OCI-M1 (cell line): ENCODE data around the gene SLC25A21.
A peak's percentile ranks its signal among the peaks of the same experiment; 100 is the strongest.
"Not testable (repeated sequence)": the region's sequence is repeated elsewhere in the genome, so short reads cannot be mapped to it uniquely, and the experiment has no call there.

ENCODE experiments used
- DNase-seq: peaks from one replicate; lab custom pipeline; 2025; lab: John Stamatoyannopoulos, UW

Gene SLC25A21

DNA sequence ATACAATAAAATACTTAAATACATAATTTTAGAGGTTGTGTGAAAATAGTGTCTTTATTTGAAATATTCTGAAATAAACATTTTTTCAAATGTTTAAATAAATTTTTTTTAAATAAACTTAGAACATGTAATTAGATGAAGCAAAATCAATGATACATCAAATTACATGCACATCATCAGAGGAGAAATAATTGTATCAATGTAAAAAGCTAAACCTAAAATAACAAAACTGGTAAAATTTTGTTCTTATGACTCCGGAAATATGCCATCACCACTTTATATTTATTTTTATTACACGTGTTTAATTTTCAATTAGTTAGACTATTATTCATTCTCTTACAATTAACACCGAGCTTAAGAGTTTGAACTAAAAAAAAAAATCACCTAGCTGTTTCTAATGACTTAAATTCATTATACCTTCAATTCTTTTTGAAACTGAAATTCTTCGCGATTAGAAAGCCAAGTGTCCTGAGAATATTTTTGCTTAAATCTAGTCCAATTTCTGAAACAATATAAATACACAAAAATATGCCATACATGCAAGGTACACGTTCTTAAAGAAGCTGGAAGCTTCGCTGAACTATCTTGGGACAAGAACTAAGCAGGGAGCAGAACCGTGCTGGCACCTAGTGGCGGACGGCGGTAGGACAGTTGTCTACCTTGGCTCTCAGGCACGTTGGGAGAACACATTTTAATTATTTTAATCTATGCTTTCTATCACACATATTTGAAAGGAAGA is 230.5 kb downstream of the SLC25A21 start:
- peak; percentile 76 for DNase-seq

DNA sequence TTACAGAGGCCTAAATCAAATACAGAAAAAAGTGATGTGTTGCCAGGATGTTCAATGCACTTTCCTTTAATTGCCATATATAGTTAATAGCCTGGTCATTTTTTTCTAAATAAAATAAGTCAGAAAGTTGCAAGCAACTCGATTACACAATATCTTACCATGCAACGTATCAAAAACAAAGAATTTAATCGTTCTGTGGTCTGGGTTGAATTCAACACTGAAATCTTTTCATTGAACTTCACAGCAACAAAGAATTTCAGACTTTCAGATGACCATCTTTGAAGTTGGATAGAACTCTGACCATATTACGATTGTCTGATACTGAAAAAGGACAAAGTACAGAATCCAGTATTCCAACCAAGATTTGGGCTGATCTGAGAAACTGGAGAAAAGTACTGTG is 231.9 kb downstream of the SLC25A21 start:
- no peak for DNase-seq

DNA sequence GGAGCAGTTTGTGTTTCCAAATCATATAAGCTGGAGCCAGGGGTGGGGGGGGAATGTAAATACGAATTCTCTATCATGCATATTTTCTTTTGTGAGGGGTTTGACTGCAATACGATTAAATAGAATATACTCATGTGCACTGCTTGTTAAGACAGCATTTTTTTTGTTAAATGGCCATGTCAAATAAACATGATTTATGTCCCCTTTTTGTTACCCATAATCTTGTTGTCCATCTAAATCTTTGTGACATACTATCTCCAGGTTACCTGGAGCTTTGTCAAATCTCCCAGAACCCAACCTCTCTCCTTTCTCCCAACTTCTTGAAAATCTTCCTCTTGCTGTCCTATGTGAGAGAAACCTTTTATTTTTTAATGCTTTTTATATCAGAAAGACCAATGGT is 233.1 kb downstream of the SLC25A21 start:
- no peak for DNase-seq

DNA sequence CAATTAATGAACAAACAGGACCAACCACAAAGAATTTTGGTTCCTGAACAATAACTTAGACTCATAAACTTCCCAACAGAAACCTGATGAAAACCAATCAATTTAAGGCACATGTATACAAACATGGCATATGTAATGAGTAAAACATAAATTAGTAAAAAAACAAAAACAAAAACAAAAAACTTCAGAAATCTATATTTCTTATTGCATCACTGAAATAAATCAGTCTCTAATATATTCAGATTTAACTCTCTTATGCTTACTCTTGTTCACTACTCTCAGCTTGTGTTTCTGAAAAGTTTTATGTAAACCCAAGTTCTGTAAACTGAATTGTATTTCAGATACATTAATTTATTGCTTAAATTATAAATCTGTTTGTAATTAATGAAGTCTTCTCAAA is 233.7 kb downstream of the SLC25A21 start:
- DNase-seq: no peak

DNA sequence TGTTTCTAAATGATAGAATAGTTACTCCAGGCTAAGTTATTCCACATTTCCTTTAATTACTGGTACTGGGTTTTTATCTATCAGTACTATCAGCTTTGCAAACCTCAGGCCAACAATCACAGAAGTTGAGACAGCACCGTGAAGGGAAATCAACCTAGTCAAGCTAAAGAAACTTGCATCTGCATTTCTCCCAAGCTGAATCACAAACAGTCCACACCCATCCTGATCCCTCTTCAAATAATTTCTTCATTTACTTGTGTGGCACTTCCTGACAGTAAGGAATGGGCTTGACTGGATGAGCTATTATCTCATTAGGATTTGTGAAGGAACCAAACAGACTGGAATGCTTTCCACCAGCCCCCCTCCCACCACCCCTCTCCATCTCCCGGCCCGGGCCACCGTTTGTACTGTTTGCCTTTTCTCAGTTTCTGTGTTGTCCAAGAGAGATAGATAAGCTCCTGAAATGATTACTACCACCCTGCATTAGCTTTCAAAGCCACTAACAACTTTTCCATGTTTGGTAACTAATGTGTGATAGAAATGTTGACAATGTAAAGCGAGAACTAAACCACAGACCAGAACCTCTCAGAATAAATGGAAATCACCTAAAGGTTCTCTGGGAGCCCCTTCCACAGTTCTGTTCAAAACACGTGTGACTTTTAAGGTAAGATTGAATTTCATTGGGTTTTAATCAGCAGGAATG is 236.3 kb downstream of the SLC25A21 start:
- no peak for DNase-seq

DNA sequence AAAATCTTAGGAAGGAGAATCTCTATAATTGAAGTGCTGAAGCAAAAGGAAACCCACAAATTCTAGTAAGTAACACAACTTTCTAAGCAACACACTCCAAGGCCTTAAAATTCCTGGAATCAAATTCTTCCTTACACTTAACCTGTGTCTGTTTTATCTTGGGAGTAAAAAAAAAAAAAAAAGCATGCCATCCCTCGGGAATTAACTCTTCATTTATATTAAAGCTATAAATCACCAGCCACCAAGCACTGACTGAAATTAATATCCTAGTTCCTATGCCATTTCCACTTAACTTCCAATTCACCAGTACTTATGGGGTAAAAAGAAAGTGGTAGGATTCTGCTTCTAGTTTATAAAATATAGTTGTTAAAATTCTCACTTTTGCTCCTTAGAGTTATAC is 238.1 kb downstream of the SLC25A21 start:
- no peak for DNase-seq

DNA sequence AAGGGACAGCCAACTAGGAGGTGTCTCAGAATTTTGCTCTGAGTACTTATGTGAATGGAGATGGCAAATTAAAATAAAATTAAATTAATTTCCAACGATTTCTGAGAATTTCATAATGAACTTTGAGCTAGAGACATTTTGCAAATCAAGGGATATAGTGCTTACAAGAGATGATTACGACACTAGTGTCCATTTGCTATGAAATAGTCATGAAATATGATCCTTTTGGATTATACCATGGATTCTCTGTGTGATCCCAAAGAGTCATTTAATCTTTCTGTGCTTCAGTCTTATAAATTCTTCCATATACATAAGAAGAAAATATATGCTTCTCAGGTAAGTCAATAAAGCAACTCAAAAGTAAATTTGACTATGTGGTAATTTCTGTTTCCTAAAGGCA is 240.6 kb downstream of the SLC25A21 start:
- DNase-seq: no peak

DNA sequence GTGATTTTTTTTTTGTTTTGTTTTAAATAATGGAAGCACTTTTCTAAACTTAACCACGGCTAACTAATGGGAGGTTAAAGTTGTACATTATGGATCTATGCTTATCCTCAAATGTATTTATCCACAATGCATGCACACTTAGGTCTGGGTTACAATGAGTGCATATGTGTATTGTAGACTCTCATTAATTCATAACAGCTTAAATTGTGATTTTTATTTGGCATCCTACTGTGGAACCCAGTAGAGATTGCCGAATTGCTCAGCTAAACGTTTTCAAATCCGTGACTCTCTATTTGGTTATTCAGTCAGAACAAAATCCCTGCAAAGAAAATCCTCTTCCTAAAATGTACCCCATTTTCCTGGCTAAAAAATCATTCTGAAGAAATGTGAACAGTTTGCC is 244.0 kb downstream of the SLC25A21 start:
- DNase-seq: no peak

DNA sequence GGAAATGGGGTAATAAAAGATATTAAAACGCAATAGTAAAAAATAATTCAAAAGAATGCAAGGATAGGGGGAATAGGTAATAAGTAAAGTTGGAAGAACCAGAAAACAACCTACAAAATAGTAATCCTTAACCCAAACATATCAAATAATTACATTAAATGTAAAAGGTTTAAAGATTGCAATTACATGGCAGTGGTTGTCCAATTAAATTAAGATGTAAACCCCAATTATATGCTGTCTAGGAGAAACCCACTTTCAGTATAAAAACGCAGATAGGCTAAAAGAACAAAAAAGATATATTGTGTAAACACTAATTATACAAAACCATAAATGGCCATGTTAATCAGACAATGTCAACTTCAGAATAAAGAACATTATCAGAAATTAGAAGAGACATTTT is 247.3 kb downstream of the SLC25A21 start:
- no peak for DNase-seq

DNA sequence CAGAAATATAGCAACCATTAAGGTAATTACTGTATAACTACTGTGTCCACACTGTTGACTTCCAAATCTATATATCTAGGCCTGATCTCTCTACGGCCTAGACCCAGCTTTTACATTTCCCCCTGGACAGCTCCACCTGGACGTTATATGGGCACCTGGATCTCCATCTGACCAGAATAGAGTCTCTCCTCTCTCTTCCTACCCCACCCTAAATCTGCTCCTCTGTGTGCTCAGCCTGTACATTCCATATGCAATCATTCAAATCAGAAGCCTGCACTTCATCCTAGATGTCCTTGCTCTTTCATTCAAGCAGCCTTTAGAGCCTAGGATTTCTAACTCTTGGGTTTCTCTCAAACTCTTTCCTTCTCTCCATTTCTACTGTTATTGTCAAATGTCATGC is 255.7 kb downstream of the SLC25A21 start:
- DNase-seq: no peak

DNA sequence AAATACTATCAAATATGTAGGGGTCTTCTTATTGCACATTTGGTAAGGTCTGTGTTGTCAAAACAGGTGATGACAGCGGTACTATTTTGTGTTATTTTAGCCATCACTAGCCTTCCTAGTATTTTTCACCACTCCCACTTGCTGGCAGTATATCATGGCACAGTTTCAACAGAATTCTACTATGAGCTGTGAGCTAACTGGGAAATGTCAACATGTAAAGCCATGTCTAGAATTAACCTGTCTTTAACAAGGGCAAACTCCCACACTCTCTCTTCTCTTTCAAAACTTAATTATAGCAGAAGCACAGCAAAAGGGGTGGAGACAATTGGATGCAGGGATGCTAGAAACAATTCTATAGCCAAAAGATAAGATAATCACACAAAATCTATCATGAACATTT is 257.3 kb downstream of the SLC25A21 start:
- no peak for DNase-seq

DNA sequence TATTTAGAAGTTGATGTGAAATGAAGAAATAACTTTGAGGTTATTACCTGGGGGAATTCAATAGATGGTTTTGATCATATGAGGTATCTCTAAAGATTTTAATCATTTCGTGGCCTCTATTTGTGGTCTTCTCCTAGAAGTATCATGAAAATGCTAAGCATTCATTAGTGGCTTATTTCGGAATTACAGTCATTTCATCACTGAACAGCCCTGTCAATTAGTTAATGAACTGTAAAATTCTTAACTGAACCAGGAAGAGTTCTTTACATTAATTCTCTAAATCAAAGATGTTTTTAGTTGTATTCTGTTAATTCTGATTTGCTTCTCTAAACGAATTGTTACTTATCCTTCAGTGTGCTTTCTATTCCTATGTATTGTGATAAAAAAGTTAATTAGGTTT is 261.8 kb downstream of the SLC25A21 start:
- no peak for DNase-seq

DNA sequence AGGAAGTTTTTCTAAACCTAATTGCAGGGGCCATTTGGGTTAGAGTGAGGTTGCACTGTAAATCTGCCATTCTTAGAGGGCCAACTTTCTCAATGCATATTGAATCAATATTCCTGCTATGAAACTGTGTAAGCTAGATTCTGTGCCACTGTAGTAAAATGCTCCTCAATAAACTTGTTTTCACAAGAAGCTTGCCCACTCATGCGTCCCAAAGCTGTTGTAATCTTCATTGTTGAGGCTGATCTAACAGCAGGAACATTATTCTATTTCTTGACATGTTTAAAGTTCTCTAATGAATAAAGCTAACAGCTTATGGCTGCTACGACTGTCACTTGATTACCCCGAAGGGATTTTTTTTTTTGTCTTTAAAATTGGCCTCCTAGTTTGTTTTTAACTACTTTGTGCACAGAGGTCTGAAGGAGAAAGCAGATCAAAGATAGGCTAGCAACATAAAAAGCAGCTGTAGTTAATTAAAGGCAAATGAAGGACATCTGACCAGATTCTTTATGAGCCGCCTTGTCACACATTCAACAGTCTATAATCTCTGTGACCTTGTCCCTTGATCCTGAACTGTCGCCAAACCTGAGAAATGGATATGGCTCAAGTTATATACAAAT is 267.0 kb downstream of the SLC25A21 start:
- no peak for DNase-seq

DNA sequence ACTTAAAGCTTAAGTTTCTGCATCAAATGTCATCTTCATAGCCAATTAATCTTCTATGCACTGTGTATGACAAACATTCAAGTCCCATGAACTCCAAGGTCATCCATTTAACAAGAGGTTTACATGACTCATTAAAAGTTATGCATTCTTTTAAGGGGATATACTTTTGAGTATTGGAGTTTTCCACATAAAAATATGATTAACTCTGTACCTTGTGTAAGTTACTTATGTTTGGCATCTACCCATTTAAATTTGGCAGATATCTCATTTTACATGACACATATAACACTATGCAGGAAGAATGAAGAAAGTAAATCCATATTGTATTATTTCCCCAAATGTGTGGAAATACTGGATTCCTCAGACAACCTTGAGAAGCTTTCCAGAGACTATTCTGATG is 270.5 kb downstream of the SLC25A21 start:
- no peak for DNase-seq

DNA sequence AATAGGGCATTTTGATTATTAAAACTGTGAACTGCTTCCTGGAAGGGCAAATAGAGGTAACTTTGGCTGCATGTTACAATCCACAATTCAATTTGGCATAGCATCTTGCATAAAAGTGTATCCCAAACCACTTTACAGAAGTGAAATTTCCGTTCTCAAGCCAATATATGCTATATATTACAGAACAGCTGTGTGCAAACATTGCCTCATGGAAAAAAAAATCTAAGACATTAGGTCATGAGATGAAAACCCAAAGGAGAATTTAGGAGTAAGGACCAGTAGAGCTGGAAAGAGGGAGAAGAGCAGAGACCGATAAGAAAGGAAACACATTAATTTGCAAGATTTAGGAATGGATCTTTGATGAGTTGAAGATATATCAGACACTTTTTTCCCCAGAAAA is 271.6 kb downstream of the SLC25A21 start:
- no peak for DNase-seq

DNA sequence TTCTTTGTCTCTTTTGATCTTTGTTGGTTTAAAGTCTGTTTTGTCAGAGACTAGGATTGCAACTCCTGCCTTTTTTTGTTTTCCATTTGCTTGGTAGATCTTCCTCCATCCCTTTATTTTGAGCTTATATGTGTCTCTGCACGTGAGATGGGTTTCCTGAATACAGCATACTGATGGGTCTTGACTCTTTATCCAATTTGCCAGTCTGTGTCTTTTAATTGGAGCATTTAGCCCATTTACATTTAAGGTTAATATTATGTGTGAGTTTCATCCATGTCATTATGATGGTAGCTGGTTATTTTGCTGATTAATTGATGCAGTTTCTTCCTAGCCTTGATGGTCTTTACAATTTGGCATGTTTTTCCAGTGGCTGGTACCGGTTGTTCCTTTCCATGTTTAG is 276.1 kb downstream of the SLC25A21 start:
- not testable (repeated sequence) for DNase-seq

DNA sequence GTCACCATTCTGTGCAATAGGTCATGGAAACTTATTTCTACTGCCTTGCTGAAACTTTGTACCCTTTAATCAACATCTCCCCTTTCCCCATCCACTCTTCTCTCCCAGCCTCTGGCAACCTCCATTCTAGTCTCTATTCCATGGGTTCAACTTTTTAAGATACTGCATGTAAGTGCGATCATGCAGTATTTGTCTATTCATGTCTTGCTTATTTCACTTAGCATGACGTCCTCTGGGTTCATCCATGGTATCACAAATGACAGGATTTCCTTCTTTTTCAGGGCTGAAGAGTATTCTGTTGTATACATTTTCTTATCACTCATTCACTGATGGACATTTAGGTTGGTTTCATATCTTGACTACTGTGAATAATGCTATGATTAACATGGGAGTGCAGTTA is 288.4 kb downstream of the SLC25A21 start:
- DNase-seq: no peak

DNA sequence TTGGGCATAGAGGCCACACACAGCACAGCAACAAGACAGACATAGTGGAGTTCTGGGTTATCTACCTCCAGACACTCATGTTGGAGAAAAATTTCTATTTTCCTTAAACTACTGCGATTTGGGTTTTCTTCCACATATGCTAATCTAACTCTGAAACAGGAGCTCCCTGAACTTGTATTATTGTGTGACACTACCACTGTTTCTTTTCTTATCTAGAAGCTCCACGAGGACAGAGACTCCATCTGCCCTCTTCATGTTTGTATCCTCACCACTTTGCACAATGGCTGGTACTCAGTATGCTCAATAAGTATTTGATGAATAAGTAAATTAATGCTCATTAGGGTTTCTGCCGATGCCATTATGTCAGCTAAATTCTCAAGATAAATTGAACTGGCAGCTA is 292.1 kb downstream of the SLC25A21 start:
- peak; percentile 43 for DNase-seq

DNA sequence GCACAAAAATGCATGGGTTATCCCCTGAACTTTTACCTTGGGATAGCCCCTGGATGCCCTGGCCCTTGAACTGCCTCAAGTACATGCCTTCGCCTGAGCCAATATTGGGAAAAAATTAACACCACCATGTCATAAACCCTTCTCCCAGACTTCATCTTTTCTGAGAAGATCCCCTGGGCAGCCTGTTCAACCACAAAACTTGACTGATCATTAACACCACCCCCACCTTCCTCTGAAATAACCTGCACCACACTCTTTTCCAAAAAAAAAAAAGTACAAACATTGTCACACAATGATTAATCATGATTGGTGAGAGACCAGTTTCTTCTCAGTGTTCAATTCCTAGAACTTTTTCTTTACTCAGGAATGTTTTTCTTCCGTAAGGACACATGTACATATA is 292.8 kb downstream of the SLC25A21 start:
- no peak for DNase-seq

DNA sequence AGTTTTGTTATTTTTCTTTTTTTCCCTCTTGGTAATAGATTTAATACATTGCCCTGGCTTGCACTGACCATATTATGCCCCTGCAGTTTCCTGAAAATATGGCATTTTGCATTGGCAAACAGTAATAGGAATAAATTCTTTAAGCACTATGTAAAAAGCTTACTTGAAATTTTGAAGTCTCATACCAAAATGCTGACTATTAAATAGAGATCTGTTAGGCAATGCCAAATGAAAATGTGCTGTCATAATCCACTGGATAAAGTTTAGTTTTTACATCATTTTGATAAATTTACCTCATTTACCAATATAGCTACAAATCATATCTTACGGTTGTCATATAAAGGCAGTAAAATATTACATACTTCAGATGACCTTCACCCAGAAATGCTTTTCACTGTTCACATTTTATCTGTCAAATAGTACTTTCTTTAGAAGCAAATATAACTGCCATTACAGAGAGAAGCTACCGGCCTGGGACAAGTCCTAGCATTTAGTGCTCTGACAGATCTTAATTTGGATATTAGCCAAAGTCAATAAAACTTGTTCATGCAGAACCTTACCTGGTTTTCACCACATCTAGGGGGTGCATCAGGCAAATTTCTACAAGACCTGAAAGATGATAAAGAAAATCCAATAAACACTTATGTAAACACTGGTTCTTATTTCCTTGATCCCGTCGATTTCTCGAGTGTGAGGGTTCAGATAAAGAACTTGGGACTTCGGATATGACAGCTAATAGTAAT is 297.8 kb downstream of the SLC25A21 start:
- no peak for DNase-seq

DNA sequence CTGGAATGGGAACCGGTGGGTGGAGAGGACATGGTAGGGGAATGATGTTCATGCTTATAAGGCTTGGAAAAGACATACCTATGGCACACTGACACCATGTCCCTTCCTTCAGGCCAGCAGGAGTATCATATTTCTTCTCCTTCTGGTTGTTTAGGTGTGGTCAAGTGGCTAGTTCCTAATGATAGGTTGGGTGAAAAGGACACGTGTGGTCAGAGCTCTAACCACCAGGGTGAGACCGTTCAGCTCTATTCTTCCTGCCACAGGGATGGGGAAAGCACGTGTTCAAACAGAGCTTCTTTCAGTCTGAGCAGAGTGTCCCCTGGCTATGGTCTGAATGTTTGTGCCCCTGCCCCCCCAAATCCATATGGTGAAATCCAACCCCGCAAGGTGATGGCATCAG is 301.6 kb downstream of the SLC25A21 start:
- DNase-seq: no peak

DNA sequence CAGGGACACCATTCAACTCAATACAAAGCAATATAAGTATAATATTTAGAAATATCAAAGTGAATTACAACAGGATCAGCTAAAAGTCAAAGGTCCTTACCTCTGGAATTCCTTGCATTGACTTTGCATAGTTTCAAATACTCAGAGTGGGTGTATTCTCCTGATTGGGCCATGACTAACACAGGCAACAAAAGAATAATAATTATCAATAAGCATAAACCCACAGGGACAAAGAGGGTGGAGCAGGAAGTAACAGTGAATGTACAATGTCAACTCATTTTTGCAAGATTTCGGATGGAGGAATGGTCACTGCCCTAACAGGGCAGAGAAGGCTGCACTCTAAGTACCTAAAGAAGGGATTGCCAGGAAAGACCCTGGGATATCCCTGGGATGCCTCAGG is 303.3 kb downstream of the SLC25A21 start:
- no peak for DNase-seq

DNA sequence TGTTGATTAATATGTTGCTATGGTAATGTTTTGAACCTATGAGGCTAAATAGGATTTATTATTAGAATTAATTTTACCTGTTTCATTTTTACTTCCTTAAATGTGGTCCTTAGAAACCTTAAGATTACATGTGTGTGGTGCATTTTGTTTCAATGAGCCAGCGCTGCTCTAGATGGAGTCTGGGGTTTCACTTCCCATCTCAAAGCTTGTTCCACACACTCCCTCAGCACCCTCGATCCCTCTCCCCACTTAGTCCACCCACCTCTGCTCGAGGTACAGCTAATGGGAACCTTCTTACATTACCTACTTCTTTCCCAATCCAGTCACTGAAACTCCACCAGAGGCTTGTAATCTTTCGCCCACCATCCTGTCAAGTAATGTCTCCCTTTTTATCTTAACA is 305.5 kb downstream of the SLC25A21 start:
- no peak for DNase-seq
